Stimulated activated CD4-positive, alpha-beta T cell treated with anti-CD3 and anti-CD28 coated beads, Interleukin-1b, Interleukin-23, amount 100 ng/mL, for 1 hour (primary cell): ENCODE data around the gene EVC.

ENCODE experiments used
- DNase-seq, 2 donors: peaks; one replicate each; pipeline ENCODE4 v3.0.0-alpha.2; 2020; ENCODE audit warnings: low read depth in 2 of 2

The EVC gene

GRCh38 chr4:5710961-5711478 is at the start of gene EVC:
Gene EVC (plus strand): TSS chr4:5711201. CDS start chr4:5711381, 180 bp downstream.
- DNase-seq = no peak

GRCh38 chr4:5661237-5661636 is 49.8 kb upstream of the EVC start:
- DNase-seq = no peak

- DNase-seq = no peak
These were observed 48.4 kb upstream of the EVC start for GRCh38 chr4:5662555-5662954.

- no peak for DNase-seq
These were observed 46.2 kb upstream of the EVC start for GRCh38 chr4:5664778-5665177.

- DNase-seq = no peak
These were observed 44.3 kb upstream of the EVC start for GRCh38 chr4:5666741-5667140.

- no peak for DNase-seq
These were observed 34.2 kb upstream of the EVC start for GRCh38 chr4:5676763-5677162.

- no peak for DNase-seq
These were observed 32.0 kb upstream of the EVC start for GRCh38 chr4:5678977-5679376.

- DNase-seq = no peak
These were observed 27.4 kb upstream of the EVC start for GRCh38 chr4:5683566-5683965.

GRCh38 chr4:5685296-5685695 is 25.7 kb upstream of the EVC start:
- DNase-seq = no peak

- no peak for DNase-seq
These were observed 24.7 kb upstream of the EVC start for GRCh38 chr4:5686338-5686737.

- no peak for DNase-seq
These were observed 21.9 kb upstream of the EVC start for GRCh38 chr4:5689065-5689464.

- DNase-seq = no peak
These were observed 19.4 kb upstream of the EVC start for GRCh38 chr4:5691491-5692132.

GRCh38 chr4:5693871-5694270 is 17.1 kb upstream of the EVC start:
- DNase-seq = no peak

GRCh38 chr4:5696341-5696740 is 14.7 kb upstream of the EVC start:
- no peak for DNase-seq

GRCh38 chr4:5700459-5700858 is 10.5 kb upstream of the EVC start:
- DNase-seq = no peak

GRCh38 chr4:5701971-5702370 is 9.0 kb upstream of the EVC start:
- DNase-seq = no peak

GRCh38 chr4:5703831-5704230 is 7.2 kb upstream of the EVC start:
- DNase-seq = no peak

GRCh38 chr4:5704276-5704675 is 6.7 kb upstream of the EVC start:
- DNase-seq = no peak

GRCh38 chr4:5705647-5706320 is 5.2 kb upstream of the EVC start:
- DNase-seq = no peak

GRCh38 chr4:5706486-5707290 is 4.3 kb upstream of the EVC start:
- no peak for DNase-seq

GRCh38 chr4:5707366-5707765 is 3.6 kb upstream of the EVC start:
- DNase-seq = no peak

- no peak for DNase-seq
These were observed 3.1 kb upstream of the EVC start for GRCh38 chr4:5707778-5708448.
